Parathyroid adenoma (tissue), 2 donors: ENCODE results near the gene DUSP11.

Experiments
- H2AFZ ChIP-seq: fragments of 300-600 bp; sonication (generic); one replicate; pipeline ENCODE4 v1.7.0; 2017; ENCODE audit warnings: antibody characterized with exemption, mild to moderate bottlenecking
- H3K27ac ChIP-seq: fragments of 300-600 bp; sonication (generic); one replicate; pipeline ENCODE4 v1.7.0; 2017
- H3K27me3 ChIP-seq: fragments of 300-600 bp; sonication (generic); one replicate; pipeline ENCODE4 v1.7.0; 2017; ENCODE audit warnings: low read length; ENCODE audit not compliant: control insufficient read depth, insufficient read depth
- H3K36me3 ChIP-seq: fragments of 300-600 bp; sonication (generic); one replicate; pipeline ENCODE4 v1.7.0; 2017; ENCODE audit warnings: low read length; ENCODE audit not compliant: control insufficient read depth, insufficient read depth
- H3K4me1 ChIP-seq: fragments of 300-600 bp; sonication (generic); one replicate; pipeline ENCODE4 v1.7.0; 2017; ENCODE audit warnings: control low read depth
- H3K4me2 ChIP-seq: fragments of 300-600 bp; sonication (generic); one replicate; pipeline ENCODE4 v1.7.0; 2017; ENCODE audit warnings: low read length
- H3K4me3 ChIP-seq: fragments of 300-600 bp; sonication (generic); one replicate; pipeline ENCODE4 v1.7.0; 2017; ENCODE audit warnings: low read depth, low read length
- H3K79me2 ChIP-seq: fragments of 300-600 bp; sonication (generic); one replicate; pipeline ENCODE4 v1.7.0; 2017; ENCODE audit warnings: control low read depth
- H3K9ac ChIP-seq: fragments of 300-600 bp; sonication (generic); one replicate; pipeline ENCODE4 v1.7.0; 2017; ENCODE audit warnings: mild to moderate bottlenecking
- H3K9me3 ChIP-seq: fragments of 300-600 bp; sonication (generic); one replicate; pipeline ENCODE4 v1.7.0; 2017; ENCODE audit warnings: low read length; ENCODE audit not compliant: control insufficient read depth
- TF ChIP-seq, protein P1 (sequence below): fragments of 300-600 bp; sonication (generic); IDR thresholded peaks from one replicate; pipeline ENCODE4 v1.7.0; 2017; ENCODE audit warnings: antibody characterized with exemption, mild to moderate bottlenecking
- donor health status: primary hyperparathyroidism.

Gene DUSP11

DNA sequence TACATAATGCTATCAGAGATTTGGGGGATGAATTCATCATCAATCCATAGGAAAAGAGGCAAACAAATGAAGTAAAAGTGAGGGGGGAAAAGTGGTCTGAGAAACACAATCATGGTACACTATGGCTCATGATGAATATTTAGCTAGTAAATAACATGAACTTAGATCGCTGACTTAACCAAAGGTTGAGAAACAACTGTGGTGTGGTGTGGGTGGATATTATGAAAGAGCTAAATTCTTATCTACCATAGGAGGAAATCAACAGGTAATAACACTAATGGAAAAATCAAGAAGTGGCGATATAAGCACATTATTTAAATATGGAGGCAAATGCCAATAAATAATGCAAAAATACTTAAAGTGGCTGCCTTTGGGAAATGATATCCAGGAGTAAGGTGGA is 30.6 kb downstream of the DUSP11 start:
- H3K4me1 ChIP-seq = no peaks in the 10 kb centered on the region
- H3K9me3 ChIP-seq = no peaks in the 10 kb centered on the region
- no peak overlapping the region for H3K4me3 ChIP-seq
- TF ChIP-seq, protein P1, sequence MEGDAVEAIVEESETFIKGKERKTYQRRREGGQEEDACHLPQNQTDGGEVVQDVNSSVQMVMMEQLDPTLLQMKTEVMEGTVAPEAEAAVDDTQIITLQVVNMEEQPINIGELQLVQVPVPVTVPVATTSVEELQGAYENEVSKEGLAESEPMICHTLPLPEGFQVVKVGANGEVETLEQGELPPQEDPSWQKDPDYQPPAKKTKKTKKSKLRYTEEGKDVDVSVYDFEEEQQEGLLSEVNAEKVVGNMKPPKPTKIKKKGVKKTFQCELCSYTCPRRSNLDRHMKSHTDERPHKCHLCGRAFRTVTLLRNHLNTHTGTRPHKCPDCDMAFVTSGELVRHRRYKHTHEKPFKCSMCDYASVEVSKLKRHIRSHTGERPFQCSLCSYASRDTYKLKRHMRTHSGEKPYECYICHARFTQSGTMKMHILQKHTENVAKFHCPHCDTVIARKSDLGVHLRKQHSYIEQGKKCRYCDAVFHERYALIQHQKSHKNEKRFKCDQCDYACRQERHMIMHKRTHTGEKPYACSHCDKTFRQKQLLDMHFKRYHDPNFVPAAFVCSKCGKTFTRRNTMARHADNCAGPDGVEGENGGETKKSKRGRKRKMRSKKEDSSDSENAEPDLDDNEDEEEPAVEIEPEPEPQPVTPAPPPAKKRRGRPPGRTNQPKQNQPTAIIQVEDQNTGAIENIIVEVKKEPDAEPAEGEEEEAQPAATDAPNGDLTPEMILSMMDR = no peak
- no peak overlapping the region for H2AFZ ChIP-seq
- no peak overlapping the region for H3K4me2 ChIP-seq
- H3K36me3 ChIP-seq = no peaks in the 10 kb centered on the region
- H3K27ac ChIP-seq = no peak overlapping the region
- H3K79me2 ChIP-seq = no peaks in the 10 kb centered on the region
- H3K9ac ChIP-seq = no peak overlapping the region
- H3K27me3 ChIP-seq = no peaks in the 10 kb centered on the region

DNA sequence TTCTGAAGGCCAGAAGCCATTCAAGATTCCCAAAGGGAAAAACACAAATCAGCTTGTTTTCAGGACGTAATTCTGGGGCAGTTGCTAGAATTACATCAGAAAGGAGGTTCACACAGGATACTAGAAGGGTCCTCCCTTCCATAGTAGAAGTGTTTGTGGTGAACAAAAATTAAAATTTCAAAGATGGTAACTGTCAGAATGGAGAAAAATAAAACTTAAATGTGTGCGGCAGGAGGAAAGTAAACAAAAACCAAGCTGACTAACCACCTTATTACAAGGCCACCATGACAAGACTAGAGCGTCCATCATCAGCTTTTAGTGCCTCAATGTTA is 33.1 kb downstream of the DUSP11 start:
- Histone ChIP-seq H3K36me3 (no peaks in the 10 kb centered on the region), H3K9me3 (no peaks in the 10 kb centered on the region), H3K4me2 (no peak overlapping the region), H3K9ac (no peak overlapping the region), H3K79me2 (no peaks in the 10 kb centered on the region), H3K4me3 (no peak overlapping the region), H3K27me3 (no peaks in the 10 kb centered on the region), H3K27ac (no peak overlapping the region), H2AFZ (no peak overlapping the region), H3K4me1 (no peaks in the 10 kb centered on the region)
- TF ChIP-seq, protein P1 = no peak

- no peaks in the 10 kb centered on the region for H3K27me3 ChIP-seq
- TF ChIP-seq, protein P1 = no peak
- no peak overlapping the region for H2AFZ ChIP-seq
- H3K9ac ChIP-seq = no peak overlapping the region
- H3K4me3 ChIP-seq = no peak overlapping the region
- H3K4me1 ChIP-seq = no peaks in the 10 kb centered on the region
- no peak overlapping the region for H3K4me2 ChIP-seq
- H3K36me3 ChIP-seq = no peaks in the 10 kb centered on the region
- H3K27ac ChIP-seq = no peak overlapping the region
- no peaks in the 10 kb centered on the region for H3K79me2 ChIP-seq
- H3K9me3 ChIP-seq = no peaks in the 10 kb centered on the region
Measured at GRCh38 chr2:73746015-73746876, 33.7 kb downstream of the DUSP11 start.

DNA sequence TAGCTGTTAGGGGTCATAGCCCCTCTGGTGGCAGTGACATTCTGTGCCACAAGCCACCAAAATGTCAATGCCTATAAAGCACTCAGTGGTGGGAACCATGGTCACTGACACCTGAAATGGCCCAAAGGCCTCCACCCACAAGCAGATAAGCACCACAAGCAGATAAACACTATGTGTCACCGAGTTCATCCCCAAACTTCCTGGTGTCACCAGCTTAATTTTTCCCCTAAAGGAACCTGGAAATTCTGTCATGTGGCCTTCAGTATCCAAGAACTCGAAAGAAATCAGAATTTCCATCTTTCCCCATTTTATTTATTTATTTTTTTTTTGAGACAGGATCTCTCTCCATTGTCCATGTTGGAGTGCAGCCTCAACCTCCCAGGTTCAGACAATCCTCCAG is 39.1 kb downstream of the DUSP11 start:
- Histone ChIP-seq H3K9ac (no peak overlapping the region), H3K9me3 (no peaks in the 10 kb centered on the region)
- TF ChIP-seq, protein P1 = no peak

GRCh38 chr2:73739101-73739500 is 40.8 kb downstream of the DUSP11 start:
- no peaks in the 10 kb centered on the region for H3K9me3 ChIP-seq
- no peak overlapping the region for H3K27ac ChIP-seq
- no peaks in the 10 kb centered on the region for H3K79me2 ChIP-seq
- H3K36me3 ChIP-seq = no peaks in the 10 kb centered on the region
- H3K9ac ChIP-seq = no peak overlapping the region
- H2AFZ ChIP-seq = no peak overlapping the region
- no peaks in the 10 kb centered on the region for H3K27me3 ChIP-seq
- H3K4me2 ChIP-seq = no peak overlapping the region
- H3K4me3 ChIP-seq = no peak overlapping the region
- TF ChIP-seq, protein P1 = no peak
- H3K4me1 ChIP-seq = no peaks in the 10 kb centered on the region

More for the DNA sequence above, 39.1 kb downstream of the DUSP11 start:
- Histone ChIP-seq H3K27ac (no peak overlapping the region), H2AFZ (no peak overlapping the region), H3K4me3 (no peak overlapping the region), H3K27me3 (no peaks in the 10 kb centered on the region), H3K36me3 (no peaks in the 10 kb centered on the region), H3K4me2 (no peak overlapping the region), H3K4me1 (no peaks in the 10 kb centered on the region), H3K79me2 (no peaks in the 10 kb centered on the region)
